Measurements from ENCODE around the gene DPRX. TPM values are rescaled to one million over a fixed set of nuclear protein-coding genes. Genes with fewer than 3 reads are reported as not detected.

DPRX gene
- total and polyA plus RNA-seq, 2 donors (not counting 3 experiments of a cell fraction or from before 2014, with no cell fraction given), result not detected

DNA sequence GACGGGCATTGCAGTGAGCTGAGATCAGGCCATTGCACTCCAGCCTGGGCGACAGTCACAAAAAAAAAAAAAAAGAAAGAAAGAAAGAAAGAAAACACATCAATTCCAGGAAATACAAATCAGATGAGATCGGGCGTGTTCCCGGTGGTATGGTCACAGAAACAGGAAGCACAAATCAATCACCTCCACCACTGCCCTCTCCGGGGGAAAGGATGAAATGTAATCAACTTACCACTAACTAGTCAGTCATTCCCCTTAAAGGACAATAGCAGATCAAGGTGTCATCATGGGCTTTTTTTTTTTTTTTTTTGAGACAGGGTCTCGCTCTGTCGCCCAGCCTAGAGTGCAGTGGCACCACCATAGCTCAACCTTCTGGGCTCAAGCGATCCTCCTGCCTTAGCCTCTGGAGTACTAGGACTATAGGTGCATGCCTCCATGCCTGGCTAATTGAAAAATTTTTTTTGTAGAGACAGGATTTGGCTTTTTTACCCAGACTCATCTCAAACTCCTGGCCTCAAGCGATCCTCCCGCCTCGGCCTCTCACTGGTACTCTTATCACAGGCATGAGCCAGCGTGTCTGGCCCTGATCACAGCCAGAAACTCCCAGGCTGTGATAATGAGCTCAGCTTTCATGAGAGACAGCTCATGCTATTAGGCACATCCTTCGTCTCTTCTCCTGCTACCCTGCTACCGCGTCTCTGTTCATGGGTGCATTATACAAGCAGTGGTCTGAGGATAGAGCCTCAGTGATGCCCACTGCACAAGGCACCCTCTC, 6.8 kb upstream of the DPRX start:
- Histone ChIP-seq H3K79me2 (ENCODE audit: control insufficient read depth, insufficient read depth, low read length) (no peaks in the 10 kb centered on the region), H3K9me1 (replicated peaks; ENCODE audit: control insufficient read depth, extremely low read depth, insufficient read depth, low read length) (no peaks in the 10 kb centered on the region), H2AFZ (ENCODE audit: low read depth, low read length) (no peak overlapping the region), H3K27me3 (ENCODE audit: control insufficient read depth in 2 of 2, insufficient read depth in 2 of 2, low read length in 2 of 2) (no peaks in the 10 kb centered on the region), H3K9me3 (replicated peaks; ENCODE audit: control insufficient read depth, insufficient read depth, low read length) (peaks cover 2% of the 10 kb centered on the region), H3K36me3 (ENCODE audit: control insufficient read depth in 2 of 2, extremely low read depth in 1 of 2, insufficient read depth in 2 of 2, low read length in 2 of 2) (no peaks in the 10 kb centered on the region), H3K4me1 (ENCODE audit: control insufficient read depth, extremely low read depth, insufficient read depth, low read length) (no peaks in the 10 kb centered on the region), H3K27ac (ENCODE audit: insufficient read depth, low read depth, low read length) (no peak overlapping the region), H3K4me2 (ENCODE audit: insufficient read depth, low read length) (no peak overlapping the region), H4K20me1 (replicated peaks; ENCODE audit: control insufficient read depth, extremely low read depth, insufficient read depth, low read length) (no peaks in the 10 kb centered on the region), H3K9ac (replicated peaks; ENCODE audit: extremely low read depth, insufficient read depth, low read length) (no peak overlapping the region), H3K4me3 (replicated peaks in 1 of 3; ENCODE audit: insufficient read depth in 1 of 3, low read depth in 1 of 3, low read length in 3 of 3) (no peak overlapping the region)
- dilution Hi-C loops (cut with MboI; ENCODE audit: extremely low pct_ligation_motif_present, low sequenced_read_pairs), result no loop called here
- DNase-seq (ENCODE audit: low read depth, low spot score), result no peak
- FAIRE-seq, result no peak
- intact Hi-C loops (cut with micrococcal nuclease), result no loop called here
- CTCF ChIA-PET, result interaction anchor here (0.6 kb wide), 1 partner anchor 399 kb away, joined by 3 read pairs; no protein-coding TSS in a partner anchor
- POLR2A ChIA-PET, result no interaction called here
- BruUV-seq (replicated peaks), result no TSS peak
- TF ChIP-seq POLR2A (IDR thresholded peaks at IDR 0.05; ENCODE audit: low read depth, low read length), result no peak
- TF ChIP-seq FOS (IDR thresholded peaks at IDR 0.05; ENCODE audit: borderline replicate concordance, insufficient read depth, low read length), result no peak
- no peak for TF ChIP-seq EZH2 (IDR thresholded peaks at IDR 0.05; ENCODE audit: borderline replicate concordance, low read depth, low read length, severe bottlenecking)
- no peak for TF ChIP-seq MYC (IDR thresholded peaks at IDR 0.05; ENCODE audit: low read depth, low read length)
- TF ChIP-seq, protein P1, sequence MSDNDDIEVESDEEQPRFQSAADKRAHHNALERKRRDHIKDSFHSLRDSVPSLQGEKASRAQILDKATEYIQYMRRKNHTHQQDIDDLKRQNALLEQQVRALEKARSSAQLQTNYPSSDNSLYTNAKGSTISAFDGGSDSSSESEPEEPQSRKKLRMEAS (IDR thresholded peaks at IDR 0.05; ENCODE audit: insufficient read depth, insufficient read length), result no peak
- TF ChIP-seq, protein P2, sequence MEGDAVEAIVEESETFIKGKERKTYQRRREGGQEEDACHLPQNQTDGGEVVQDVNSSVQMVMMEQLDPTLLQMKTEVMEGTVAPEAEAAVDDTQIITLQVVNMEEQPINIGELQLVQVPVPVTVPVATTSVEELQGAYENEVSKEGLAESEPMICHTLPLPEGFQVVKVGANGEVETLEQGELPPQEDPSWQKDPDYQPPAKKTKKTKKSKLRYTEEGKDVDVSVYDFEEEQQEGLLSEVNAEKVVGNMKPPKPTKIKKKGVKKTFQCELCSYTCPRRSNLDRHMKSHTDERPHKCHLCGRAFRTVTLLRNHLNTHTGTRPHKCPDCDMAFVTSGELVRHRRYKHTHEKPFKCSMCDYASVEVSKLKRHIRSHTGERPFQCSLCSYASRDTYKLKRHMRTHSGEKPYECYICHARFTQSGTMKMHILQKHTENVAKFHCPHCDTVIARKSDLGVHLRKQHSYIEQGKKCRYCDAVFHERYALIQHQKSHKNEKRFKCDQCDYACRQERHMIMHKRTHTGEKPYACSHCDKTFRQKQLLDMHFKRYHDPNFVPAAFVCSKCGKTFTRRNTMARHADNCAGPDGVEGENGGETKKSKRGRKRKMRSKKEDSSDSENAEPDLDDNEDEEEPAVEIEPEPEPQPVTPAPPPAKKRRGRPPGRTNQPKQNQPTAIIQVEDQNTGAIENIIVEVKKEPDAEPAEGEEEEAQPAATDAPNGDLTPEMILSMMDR (IDR thresholded peaks at IDR 0.05; ENCODE audit: extremely low read depth in 1 of 2, insufficient read depth in 1 of 2, low read depth in 1 of 2, low read length in 2 of 2), result no peak
- no peak for TF ChIP-seq JUN (IDR thresholded peaks at IDR 0.05; ENCODE audit: borderline replicate concordance, insufficient read depth, insufficient read length, low read depth)
- TF ChIP-seq GATA2 (IDR thresholded peaks at IDR 0.05; ENCODE audit: insufficient read depth, insufficient read length, low read depth, low read length), result no peak
- no peak for TF ChIP-seq POLR2AphosphoS5 (IDR thresholded peaks at IDR 0.05; ENCODE audit: insufficient read depth, low read depth, low read length)

Data from endothelial cell of umbilical vein (primary cell).